ENCODE data around the gene GDI1. TPM values are rescaled to one million over a fixed set of nuclear protein-coding genes. Genes with fewer than 3 reads are reported as not detected.

Gene GDI1
- total and polyA plus RNA-seq, 2 of the 8 experiments (the other 6 are each of a cell fraction or from before 2014, with no cell fraction given), result 83.1 to 136 TPM

GRCh38 chrX:154403858-154404257 lies 33.1 kb upstream of the GDI1 start (continued):
- TF ChIP-seq, protein P1, sequence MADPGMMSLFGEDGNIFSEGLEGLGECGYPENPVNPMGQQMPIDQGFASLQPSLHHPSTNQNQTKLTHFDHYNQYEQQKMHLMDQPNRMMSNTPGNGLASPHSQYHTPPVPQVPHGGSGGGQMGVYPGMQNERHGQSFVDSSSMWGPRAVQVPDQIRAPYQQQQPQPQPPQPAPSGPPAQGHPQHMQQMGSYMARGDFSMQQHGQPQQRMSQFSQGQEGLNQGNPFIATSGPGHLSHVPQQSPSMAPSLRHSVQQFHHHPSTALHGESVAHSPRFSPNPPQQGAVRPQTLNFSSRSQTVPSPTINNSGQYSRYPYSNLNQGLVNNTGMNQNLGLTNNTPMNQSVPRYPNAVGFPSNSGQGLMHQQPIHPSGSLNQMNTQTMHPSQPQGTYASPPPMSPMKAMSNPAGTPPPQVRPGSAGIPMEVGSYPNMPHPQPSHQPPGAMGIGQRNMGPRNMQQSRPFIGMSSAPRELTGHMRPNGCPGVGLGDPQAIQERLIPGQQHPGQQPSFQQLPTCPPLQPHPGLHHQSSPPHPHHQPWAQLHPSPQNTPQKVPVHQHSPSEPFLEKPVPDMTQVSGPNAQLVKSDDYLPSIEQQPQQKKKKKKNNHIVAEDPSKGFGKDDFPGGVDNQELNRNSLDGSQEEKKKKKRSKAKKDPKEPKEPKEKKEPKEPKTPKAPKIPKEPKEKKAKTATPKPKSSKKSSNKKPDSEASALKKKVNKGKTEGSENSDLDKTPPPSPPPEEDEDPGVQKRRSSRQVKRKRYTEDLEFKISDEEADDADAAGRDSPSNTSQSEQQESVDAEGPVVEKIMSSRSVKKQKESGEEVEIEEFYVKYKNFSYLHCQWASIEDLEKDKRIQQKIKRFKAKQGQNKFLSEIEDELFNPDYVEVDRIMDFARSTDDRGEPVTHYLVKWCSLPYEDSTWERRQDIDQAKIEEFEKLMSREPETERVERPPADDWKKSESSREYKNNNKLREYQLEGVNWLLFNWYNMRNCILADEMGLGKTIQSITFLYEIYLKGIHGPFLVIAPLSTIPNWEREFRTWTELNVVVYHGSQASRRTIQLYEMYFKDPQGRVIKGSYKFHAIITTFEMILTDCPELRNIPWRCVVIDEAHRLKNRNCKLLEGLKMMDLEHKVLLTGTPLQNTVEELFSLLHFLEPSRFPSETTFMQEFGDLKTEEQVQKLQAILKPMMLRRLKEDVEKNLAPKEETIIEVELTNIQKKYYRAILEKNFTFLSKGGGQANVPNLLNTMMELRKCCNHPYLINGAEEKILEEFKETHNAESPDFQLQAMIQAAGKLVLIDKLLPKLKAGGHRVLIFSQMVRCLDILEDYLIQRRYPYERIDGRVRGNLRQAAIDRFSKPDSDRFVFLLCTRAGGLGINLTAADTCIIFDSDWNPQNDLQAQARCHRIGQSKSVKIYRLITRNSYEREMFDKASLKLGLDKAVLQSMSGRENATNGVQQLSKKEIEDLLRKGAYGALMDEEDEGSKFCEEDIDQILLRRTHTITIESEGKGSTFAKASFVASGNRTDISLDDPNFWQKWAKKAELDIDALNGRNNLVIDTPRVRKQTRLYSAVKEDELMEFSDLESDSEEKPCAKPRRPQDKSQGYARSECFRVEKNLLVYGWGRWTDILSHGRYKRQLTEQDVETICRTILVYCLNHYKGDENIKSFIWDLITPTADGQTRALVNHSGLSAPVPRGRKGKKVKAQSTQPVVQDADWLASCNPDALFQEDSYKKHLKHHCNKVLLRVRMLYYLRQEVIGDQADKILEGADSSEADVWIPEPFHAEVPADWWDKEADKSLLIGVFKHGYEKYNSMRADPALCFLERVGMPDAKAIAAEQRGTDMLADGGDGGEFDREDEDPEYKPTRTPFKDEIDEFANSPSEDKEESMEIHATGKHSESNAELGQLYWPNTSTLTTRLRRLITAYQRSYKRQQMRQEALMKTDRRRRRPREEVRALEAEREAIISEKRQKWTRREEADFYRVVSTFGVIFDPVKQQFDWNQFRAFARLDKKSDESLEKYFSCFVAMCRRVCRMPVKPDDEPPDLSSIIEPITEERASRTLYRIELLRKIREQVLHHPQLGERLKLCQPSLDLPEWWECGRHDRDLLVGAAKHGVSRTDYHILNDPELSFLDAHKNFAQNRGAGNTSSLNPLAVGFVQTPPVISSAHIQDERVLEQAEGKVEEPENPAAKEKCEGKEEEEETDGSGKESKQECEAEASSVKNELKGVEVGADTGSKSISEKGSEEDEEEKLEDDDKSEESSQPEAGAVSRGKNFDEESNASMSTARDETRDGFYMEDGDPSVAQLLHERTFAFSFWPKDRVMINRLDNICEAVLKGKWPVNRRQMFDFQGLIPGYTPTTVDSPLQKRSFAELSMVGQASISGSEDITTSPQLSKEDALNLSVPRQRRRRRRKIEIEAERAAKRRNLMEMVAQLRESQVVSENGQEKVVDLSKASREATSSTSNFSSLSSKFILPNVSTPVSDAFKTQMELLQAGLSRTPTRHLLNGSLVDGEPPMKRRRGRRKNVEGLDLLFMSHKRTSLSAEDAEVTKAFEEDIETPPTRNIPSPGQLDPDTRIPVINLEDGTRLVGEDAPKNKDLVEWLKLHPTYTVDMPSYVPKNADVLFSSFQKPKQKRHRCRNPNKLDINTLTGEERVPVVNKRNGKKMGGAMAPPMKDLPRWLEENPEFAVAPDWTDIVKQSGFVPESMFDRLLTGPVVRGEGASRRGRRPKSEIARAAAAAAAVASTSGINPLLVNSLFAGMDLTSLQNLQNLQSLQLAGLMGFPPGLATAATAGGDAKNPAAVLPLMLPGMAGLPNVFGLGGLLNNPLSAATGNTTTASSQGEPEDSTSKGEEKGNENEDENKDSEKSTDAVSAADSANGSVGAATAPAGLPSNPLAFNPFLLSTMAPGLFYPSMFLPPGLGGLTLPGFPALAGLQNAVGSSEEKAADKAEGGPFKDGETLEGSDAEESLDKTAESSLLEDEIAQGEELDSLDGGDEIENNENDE (IDR thresholded peaks at IDR 0.05; ENCODE audit: insufficient replicate concordance, low read length), result no peak
- TF ChIP-seq SP1 (IDR thresholded peaks at IDR 0.05; ENCODE audit: low read depth, low read length), result no peak
- no peak for TF ChIP-seq BCL11A (IDR thresholded peaks at IDR 0.05; ENCODE audit: low read depth in 2 of 2, low read length in 2 of 2)
- TF ChIP-seq GTF2F1 (IDR thresholded peaks at IDR 0.05; ENCODE audit: borderline replicate concordance, low read depth, low read length), result no peak
- no peak for TF ChIP-seq TEAD4 (IDR thresholded peaks at IDR 0.05; ENCODE audit: low read depth, low read length)
- TF ChIP-seq RAD21 (IDR thresholded peaks at IDR 0.05 in 1 of 2, conservative IDR thresholded peaks at IDR 0.05 in 1 of 2; ENCODE audit: low read depth in 2 of 2, low read length in 2 of 2), result no peak

Measured in H1 (cell line).